GM18868 (cell line): ENCODE results near the gene ACRBP.

Source experiments
- ATAC-seq: cut with Tn5 transposase; IDR thresholded peaks from one replicate; pipeline ENCODE4 v1.9.1; 2021; ENCODE audit warnings: mild to moderate bottlenecking, moderate library complexity; ENCODE audit not compliant: unreplicated experiment

The ACRBP gene

GRCh38 chr12:6650832-6651231, 3.6 kb upstream of the ACRBP start:
- no peak for ATAC-seq

DNA sequence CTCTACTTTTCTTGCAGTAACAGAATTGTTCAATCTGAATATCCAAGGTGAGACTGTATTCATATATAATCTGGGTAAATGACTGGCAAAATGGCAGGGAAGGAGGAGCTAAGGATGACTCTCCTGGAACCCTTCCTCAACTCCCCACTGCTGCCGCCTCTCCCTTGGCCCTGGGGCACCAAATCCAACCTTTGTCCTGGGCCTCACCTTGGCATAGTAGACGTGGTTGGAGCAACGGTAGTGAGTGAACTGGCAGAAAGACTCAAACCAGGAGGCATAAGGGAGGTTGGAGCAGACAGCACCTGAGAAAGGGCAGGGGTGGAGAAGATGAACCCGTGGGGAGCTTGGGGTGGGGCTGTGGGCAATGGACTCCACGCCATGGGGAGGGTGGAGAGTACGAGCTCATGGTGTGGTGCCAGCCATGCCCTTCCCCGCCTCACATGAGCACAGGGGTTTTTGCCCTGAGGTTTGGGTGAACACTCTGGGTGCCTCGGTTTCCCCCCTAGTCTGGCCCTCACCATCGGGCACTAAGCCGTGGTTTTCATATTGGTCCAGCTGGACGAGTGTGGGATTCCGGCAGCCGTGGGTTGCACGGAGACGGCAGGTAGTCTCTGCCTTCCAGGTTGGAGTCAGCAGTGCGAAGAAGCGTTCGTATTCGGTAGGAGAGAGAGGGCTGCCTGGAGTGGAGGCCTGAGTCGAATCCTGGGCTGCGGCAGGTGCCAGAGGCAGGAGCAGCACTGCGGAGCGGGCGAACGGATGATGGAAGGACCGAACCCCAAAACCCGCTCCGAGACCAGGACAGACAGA, 753 bp downstream of the ACRBP start:
- ATAC-seq = no peak

DNA sequence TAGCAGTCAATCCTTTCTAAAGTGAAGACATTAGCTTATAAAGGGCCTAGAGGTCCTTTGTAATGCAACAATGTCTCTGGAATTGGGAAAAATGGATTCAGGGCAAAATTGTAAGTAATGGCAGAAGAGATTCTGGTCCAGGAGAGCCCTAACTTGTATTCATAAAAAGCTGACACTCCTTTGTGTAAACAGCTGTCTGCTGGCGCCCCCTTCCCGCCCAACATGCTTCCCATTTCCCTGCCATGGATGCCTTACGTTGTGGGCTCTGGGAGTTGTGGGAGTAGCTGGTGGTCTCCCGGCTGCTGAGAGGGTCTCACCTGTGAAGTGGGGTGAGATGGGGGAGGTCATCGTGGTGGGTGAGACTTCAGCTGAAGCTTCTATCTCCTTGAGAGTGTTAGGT, 2.3 kb downstream of the ACRBP start:
- ATAC-seq = no peak

GRCh38 chr12:6644257-6644596, 3.0 kb downstream of the ACRBP start:
- ATAC-seq = no peak

DNA sequence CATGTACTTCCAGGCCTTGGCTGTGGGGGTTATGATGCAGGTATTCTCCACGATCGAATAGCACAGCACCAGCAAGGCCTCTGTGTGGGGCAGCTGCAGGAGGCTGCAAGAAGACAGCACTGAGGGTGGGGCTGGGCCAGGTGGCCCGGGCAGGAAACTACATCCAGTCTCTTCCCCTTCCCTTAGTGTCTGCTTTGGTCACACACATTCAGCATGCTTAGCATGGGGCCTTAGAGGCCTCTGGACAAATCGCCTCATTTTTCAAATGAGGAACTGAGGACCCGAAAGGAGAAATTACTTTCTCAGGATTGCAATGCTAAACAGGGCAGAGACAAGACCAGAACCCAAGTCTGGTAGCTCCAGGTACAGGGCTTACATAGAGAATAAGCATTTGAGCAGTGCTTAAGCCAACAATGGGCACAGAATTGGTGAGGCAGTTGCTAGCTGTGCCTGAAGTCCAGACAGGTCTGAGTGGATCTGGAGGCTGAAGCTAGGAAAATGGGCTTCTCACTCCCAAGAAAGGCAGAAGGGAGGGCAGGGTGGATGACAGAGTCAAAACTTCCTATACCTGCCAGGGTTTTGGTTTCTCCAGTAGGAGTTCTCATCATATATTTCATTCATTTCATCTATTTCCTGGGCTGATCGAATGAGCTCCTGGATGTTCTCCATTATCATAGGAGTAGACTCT, 3.5 kb downstream of the ACRBP start:
- no peak for ATAC-seq

GRCh38 chr12:6641131-6641530, 6.1 kb downstream of the ACRBP start:
- no peak for ATAC-seq

- no peak for ATAC-seq
Measured at GRCh38 chr12:6640497-6640896, 6.7 kb downstream of the ACRBP start.

DNA sequence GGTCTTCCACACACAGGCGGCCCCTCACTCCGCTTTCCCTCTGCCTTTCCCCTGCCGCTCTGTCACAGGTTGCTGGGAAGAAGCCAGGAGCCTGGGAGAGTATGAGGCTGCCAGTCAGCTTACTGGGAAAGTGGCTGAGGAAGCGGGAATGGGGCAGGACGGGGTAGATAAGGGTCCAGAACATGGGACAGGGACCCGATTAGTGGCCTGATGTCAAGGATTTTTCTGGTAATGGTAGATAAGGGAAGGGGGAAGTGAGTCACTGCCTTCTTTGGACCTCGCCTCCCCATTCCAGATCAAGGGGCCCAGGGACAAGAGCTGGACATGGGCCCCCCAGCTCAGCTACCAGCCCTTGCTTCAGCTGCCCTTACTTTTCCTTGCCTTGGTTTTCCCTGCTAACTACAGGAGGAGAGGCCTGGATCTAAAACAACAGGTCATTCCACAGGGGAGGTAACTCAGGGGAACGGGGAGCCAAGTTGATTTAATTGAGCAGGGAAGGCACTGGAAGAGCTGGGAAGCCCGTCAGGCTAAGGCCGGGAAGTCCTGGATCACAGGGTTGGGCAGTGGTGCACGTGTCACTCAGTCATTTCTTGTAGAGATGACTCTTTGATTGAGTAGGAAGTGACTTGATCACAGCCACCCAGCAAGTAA, 8.0 kb downstream of the ACRBP start:
- ATAC-seq = no peak

GRCh38 chr12:6638305-6638704, 8.9 kb downstream of the ACRBP start:
- ATAC-seq = no peak

DNA sequence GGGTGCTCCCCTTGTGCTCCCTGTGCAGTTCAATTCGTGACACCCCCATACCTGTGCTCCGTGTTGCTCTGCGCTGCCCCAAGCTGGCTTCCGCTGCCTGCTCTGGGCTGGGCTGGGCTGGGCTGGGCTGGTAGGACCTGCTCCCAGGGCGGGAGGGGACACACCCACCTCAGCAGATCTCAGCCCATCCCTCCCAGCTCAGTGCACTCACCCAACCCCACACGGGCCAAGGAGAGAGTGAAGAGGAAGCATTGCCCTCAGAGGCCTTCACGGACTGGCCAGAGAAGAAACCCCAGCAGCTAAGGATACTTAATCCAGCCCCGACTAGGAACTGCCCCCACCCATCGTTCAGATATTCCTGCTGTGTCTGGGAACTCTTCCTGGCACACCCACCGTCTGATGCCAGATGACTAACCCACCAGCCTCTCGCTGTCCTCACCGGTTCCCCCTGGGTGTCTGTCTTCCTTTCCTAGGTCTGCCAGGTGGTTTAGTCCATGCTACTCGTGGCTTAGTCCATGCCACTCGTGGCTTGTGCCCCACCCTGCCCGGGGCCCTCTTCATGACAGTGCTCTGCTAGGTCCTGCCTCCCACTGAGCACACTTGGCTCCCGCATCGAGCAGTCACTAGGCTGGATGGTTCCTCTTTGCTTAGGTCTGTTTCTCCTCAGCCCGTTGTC, 11.2 kb downstream of the ACRBP start, which contains the start of gene LPAR5:
LPAR5 (minus strand) TSS at position 104 of the 676 bp plus-strand sequence. CDS start 14,711 bp downstream, outside the sequence.
- no peak for ATAC-seq

GRCh38 chr12:6635375-6635855, 11.8 kb downstream of the ACRBP start:
- ATAC-seq = peak; percentile 31

- ATAC-seq = peak; percentile 61
Measured at GRCh38 chr12:6632026-6632983, 14.9 kb downstream of the ACRBP start.

GRCh38 chr12:6631549-6631961, 15.7 kb downstream of the ACRBP start:
- ATAC-seq = no peak

GRCh38 chr12:6630736-6631135, 16.5 kb downstream of the ACRBP start:
- no peak for ATAC-seq

- ATAC-seq = no peak
Measured at GRCh38 chr12:6627616-6628015, 19.6 kb downstream of the ACRBP start.

DNA sequence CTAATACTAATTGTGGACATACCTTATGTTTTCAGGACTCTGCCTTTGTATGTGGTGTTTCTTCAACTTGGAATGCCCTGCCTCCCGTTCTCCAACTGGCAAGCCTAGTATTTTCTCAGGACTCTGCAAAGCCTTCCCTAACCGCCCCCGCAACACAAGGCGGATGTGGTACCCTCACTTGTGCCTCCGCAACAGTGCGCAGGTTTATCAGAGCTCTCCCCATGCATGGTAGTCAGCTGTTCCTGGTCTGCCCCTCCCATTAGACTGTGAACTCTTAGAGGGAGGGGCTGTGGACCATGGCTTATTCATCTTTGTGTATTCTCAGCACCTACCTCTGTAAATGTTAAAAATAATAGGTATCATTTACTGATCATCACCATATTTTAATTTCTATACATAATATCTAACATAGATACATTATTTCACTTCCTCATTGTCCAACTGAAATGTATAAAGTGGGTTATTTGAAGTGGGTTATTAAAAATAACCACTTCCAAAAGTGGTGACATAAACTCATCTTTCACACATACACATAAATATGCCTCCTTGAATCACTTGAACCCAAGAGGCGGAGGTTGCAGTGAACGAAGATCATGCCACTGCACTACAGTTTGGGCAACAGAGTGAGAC, 20.5 kb downstream of the ACRBP start:
- ATAC-seq = no peak

GRCh38 chr12:6620885-6621274, 26.4 kb downstream of the ACRBP start:
- ATAC-seq = no peak

- ATAC-seq = no peak
Measured at GRCh38 chr12:6620137-6620884, 26.9 kb downstream of the ACRBP start.
